T-helper 2 cell treated with Interferon-gamma antibody and Interleukin-4, amounts not matched to agents 100 ng/mL and 5 ng/mL, for 36 hours (primary cell): Measurements from ENCODE around the gene S100A6. TPM values are rescaled to one million over a fixed set of nuclear protein-coding genes. Genes with fewer than 3 reads are reported as not detected.
"Not testable (repeated sequence)": the region's sequence is repeated elsewhere in the genome, so short reads cannot be mapped to it uniquely, and the experiment has no call there.

Source experiments
- intact Hi-C: fragments of 100-400 bp; cut with micrococcal nuclease; formaldehyde crosslinking; loops from one replicate; pipeline ENCODE4 v1.15.1; 2023
- total RNA-seq: library from RNA; stranded (reverse); gene quantifications from 2 replicates; pipeline ENCODE4 v1.2.3, GENCODE V29; 2022

The S100A6 gene
- total RNA-seq, 1 donor from 2014 or later: 530 TPM

DNA sequence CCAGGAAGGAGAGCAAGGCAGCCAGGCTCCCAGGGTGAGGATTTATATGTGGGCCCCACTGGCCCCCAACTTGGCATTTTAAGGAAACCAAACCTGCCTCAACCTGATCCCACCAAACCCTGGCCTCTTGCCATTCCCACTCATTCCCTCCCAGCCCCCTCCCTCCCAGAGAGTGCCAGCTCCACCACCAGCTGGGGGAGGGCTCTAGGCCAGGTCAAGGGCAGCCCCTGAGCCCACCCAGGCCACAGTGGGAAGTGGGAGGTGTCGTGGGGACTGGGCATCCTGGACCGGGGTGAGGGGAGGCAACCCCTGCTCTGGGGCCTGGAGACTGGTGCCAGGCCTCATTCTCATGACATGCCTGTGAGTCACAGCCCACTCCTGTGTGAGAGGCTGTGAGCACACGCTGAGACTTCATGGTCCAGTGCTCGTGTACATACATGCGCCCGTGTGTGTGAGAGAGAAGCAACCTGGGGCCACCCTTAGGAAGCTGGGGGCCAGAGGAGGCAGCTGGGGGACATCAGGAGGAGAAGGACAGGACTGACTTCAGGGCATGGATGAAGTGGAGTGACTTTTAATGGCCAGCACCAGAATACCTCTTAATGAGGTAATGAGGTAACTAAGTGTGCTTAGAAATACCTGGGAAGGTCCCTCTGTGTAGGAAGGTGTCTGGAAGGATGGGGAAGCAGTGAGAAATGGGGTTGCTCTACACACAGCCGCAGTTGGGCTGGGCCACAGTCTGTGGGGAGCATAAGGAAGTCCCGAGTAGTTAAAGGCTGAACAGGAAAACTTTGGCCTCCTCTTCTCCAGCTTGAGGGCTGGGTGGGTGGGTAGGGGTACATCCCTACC, 30.0 kb upstream of the S100A6 start, which contains the start of gene S100A2:
Gene S100A2 (minus strand): TSS at position 316 of the 846 bp plus-strand sequence. CDS start 1,967 bp downstream, outside the sequence.
- intact Hi-C loops: loop anchor here (1.0 kb wide), 1 partner anchor 20 kb away; the partner anchor contains the start of gene S100A4

DNA sequence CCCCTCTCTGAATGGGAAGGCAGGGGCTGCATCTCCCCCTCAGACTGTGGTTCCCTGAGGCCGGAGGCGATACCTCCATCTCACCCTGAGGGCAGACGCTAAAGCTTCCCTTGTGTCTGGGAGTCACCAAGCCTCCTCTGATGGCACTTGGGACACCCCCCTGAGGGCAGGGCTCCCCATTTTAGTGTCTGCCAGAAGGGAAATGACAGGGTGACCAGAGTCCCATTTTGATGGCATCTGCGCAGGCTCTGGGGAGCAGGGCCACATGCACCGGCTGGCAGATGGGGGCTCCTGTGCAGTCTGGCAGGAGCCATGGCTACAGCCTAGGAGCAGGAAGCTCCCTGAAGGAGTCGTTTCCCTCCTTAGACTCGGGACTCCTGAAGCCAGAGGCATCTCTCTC, 28.2 kb upstream of the S100A6 start:
- intact Hi-C loops: no loop called here

DNA sequence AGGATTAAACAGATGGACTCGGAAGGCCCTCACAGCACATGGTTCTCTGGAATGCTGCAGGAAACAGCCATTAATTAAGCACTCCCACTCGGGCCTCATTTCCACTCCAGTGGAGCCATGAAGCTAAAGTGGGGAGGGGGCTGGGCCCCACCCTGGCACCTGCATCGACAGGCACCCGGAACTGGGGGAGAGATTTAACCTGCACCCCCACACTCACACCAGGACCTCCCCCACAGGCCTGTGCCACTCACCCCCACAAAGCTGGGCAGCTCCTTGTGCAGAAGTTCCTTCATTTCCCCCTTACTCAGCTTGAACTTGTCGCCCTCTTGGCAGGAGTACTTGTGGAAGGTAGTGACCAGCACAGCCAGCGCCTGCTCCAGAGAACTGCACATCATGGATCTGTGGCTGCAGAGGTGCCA, 27.7 kb upstream of the S100A6 start:
- intact Hi-C loops: no loop called here

DNA sequence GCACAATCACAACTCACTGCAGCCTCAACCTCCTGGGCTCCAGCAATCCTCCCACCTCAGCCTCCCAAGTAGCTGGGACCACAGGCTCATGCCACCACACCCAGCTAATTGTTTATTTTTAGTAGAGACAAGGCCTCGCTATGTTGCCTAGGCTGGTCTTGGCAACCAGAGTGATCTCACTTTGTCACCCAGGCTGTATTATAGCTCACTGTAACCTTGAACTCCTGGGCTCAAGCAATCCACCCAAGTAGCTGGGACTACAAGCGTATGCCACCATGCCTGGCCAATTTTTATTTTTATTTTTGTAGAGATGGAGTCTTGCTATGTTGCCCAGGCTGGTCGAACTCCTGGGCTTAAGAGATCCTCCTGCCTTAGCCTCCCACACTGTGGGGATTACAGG, 26.2 kb upstream of the S100A6 start:
- intact Hi-C loops: not testable (repeated sequence)

DNA sequence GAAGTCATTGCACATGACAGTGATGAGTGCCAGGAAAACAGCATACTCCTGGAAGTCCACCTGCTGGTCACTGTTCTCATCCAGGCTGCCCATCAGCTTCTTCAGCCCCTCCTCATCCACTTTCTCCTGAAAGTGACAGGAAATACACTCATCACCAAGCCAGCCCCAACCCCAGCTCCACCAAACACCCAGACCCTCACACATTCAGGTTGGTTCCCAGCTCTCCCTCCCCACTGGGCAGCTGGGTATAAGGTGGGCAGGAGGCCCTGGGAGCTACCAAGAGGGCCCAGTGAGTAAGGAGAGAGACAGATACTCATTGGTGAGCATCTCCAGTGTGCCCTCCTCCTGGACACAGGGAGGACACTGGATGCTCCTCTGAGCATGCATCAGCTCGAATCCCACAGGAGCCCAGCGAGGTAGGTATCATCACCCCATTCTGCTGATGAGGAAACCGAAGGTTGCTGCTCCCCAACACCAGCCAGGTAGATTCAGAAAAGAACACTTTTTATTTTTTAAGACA, 25.7 kb upstream of the S100A6 start:
- intact Hi-C loops: no loop called here

DNA sequence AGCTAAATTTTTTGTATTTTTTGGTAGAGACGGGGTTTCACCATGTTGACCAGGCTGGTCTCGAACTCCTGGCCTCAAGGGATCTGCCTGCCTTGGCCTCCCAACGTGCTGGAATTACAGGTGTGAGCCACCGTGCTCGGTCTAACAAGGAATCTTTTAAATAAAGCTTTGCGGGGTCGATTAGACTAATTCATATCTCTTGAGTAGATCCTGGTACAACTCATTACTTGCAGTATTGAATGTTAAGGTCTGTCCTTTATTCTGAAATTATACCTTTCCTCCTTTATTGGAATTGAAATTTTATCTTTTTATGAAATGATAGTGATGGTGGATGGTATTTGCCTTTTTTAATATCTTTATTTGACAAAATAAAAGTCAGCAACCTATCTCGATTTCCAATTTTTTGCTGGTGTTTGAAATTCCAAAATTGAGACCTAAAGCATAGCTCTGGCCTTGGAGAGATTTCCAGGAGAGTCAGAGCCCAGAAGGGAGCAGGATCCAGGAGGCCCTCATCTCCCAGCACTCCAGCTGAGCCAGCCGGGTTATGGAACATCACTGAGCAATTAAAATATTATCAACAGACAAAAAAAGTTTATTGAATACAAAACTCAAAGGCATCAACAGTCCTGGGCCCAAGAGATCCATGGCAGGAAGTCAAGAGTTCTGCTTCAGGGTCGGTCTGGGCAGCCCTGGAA, 25.1 kb upstream of the S100A6 start:
- intact Hi-C loops: no loop called here

DNA sequence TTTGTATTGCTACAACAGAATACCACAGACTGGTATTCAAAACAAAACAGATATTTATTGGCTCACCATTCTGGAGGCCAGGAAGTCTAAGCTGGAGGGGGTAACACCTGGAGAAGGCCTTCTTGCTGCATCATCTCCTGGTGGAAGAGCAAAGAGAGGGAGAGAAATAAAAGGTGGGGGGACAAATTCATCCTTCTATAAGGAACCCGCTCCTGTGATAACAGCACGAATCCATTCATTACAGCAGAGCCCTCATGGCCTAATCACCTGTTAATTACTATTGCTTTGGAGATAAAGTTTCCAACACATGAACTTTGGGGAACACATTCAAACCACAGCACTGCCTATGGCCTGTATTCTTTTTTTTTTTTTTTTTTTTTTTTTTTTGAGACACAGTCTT, 24.4 kb upstream of the S100A6 start:
- intact Hi-C loops: no loop called here

DNA sequence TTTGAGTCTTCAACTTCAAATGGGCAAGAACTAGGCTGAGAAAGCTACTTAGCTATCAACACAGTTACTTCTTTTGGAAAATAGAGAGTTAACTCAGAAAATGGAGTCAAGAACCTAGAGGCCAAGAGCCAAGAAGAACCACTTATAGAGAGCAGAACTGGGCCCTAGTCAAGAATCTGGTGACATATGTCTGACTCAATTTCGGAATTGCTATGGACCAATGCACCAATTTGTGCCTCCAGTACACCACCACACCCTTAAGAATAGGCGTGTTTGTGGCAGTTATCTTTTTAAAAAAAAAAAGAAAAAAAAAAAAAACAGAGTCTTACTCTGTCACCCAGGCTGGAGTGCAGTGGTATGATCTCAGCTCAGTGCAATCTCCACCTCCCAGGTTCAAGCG, 22.1 kb upstream of the S100A6 start:
- intact Hi-C loops: no loop called here

DNA sequence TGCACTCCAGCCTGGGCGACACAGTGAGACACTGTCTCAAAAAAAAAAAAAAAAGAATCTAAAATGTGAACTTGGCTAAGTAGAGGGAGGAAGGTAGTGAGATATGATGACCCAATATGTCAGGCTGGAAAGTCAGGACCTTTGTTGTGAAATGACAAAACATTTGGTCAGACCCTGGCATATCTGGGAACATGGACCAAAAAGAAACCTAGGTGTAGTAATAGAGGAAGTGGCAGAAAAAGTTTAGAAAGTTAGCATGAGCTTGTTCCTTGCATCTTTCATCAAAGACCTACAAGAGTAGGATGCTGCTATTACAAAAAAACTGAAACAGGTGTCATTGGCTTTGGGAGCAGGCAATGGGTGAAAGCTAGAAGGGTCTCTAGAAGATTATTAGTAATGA, 20.6 kb upstream of the S100A6 start:
- intact Hi-C loops: no loop called here

DNA sequence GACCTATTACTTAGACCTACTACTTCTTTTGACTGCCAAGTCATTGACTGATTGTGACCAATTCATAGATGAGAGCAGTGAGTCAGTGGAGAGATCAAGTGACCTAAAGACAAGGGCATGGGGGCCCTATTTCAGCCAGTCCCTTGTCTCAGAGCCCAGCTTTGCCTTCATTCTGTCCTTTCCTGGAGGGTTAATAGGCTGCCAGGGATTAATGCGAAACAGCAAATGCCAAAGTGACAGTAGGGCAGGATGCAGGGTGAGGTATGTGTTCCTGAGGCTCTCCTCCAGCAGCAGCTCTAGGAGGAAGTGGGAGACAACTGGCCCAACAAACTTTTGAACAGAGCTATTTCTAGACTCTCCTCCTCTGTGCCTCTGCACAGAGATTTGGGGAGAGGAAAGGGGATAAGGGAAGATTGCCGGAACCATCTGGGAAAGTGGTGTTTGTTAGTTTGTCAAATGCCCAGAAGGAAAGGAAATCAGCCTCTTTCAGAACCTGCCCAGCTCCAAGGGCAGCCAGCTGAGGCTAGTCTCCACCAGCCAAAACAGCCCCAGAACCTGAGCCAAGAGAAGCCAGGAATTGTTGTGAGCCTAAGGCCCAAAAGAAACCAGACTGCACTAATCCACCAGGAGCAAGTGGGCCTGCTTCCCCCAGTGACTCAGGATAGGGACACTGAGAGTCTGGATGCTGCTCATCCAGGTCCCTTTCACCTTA, 18.2 kb upstream of the S100A6 start:
- intact Hi-C loops: no loop called here

DNA sequence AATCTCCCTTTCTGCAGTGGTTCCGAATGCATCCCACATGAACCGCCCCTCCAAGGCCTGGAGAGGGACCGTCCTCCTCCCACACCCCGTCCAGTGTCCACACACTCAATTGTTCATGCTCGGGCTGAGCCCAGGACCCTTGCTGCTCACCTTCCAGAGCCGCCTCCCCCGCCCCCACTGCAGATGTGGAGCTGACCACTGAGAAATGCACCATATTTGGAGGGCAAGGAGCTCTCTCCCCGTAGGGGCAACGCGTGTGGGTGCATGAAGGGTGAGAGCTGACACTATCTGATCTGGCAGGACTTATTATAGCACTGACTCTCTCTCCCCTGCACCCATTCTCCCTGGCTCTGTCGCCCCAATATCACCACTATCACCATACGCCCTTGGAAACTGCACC, 17.3 kb upstream of the S100A6 start:
- intact Hi-C loops: no loop called here

DNA sequence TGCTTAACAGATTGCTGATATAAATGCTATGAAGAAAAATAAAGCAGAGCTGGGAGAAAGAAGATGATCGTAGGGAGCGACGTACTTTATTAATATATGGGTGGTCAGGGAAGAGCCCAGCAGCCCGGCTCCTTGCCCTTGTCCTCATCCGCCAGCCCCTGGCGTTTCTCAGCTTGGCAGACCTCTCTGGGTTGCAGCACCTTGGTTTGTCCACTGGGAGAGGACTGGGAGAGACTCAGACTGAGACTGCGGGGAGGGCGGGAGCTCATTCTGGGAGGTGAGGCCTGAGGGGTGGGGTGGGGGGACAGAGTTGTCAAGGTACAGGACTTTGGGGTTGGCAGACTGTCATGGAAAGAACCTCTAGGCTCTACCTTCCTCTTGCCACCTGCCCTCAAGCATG, 16.5 kb upstream of the S100A6 start:
- intact Hi-C loops: no loop called here

DNA sequence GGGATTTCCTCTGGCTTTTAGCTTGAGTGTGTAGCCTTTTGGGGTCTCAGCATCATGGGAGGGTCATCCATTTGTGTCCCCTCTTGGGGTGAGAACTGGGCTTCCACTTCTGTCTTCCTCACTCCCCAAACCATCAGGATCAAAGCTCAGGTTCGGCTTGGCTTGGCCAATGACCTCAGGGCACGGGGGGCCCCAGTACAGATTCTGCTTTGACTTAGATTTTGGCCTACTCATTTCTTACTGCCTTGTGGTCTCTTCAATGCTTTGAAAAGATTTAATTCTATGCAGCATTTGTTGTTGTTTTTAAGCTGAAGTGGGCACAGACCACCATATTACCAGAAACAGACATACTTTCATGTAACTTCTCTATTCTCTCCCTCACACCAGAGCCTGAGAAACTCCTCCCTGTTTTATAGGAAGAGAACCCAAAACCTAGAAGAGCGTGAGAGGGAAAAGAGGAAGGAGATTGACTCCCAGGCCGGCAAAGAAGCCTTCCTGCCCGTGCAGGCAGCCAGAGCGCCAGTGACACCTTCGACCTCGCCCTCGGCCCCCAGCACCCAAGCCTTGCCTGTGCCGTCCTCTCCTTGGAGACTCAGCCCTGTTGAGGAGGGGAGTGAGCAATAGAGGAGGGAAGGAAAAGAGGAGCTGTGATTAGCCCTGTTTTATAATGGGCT, 15.2 kb upstream of the S100A6 start:
- intact Hi-C loops: no loop called here

DNA sequence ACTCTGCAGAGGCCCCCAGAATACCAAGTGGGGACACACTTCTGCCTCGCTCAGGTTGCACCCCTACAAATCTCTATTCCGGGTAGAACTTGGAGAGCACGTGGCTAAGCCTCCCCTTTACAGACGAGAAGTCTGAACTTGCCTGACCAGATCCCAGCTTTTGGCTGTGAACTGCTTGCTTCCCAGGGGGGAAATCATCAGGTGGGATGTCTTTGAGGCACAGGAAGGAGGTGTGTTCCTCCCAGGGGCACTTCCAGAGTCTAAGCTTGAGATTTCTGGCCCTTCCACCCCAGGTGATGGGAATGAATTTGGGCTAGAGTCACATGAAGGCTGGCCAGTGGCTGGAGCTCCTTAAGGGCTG, 14.6 kb upstream of the S100A6 start:
- intact Hi-C loops: no loop called here

DNA sequence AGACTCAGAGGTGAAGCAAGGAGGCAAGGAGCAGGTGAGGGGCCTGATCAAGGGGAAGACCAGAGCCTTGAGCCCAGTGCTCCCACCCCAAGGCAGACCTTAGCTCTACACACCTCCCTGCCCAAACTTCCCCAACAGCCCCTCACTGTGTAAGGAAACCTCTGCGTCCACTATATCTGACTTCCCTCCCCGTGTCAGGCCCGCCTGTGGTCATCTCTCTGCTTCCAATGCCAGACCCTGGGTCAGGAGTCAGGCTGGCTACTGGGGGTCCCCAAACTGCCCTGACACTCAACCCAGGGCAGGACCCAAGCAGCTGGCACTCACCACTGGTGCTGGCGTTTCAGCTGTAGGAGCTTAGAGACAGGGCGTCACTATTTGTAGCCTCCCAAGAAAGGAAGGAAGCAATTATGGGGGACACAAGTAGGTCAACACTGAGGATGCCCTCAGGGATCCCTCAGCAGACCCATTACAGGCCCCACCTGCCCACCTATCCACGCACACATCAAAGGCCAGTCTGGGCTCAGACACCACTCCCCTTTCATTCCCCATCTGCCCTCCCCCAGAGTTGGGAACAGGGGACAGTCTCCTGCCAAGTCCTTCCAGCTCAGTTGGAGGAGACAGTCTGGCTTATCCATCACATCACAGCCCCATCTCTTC, 14.1 kb upstream of the S100A6 start:
- intact Hi-C loops: no loop called here

DNA sequence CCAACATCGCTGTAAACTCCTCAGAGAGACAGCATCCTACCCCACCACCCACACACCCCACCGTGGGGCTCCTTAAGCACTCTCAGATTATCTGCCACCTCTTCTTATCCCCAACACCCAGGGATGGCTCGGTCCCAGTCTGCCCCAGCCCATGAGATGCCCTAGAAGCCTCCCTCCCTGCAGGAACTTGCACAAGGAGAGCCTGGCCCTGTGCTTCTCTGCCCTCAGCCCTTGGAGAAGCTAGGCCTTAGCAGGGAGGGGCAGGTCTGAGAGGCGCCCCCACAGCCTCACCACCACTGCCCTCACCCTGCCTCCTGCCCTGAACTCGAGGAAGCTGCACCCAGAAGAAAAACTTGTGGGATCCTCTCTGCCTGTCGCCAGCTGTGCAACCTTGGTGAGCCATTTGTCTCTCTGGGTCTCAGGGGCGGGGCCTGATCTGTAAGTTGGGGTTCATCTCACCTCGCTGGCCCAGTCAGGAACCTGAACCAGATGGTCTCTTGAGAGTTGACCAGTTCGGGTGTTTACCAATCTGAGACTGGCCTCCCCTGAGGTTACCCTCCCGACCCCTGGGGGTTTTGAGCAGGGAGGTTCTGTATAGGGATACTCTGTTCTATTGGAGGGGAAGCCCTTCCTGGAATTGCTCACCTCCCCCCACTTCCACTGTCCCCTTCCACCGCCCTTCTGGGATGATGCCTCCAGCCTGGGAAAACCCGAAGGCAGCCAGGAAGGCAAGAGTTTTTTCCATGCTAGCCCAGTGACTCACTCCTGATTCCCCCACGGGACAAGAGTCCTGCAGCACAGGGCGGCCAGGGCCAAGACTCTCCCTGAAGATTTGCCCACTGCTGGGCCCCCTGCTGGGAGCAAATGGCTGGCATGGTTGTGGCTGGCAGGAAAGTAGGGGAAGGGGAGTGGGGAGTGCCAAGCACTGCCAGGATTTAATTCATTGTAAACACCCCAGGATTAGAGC, 13.2 kb upstream of the S100A6 start, which contains the start of gene S100A3:
Gene S100A3 (minus strand): TSS at position 537 of the 967 bp plus-strand sequence. CDS start 773 bp downstream, outside the sequence.
- intact Hi-C loops: no loop called here

DNA sequence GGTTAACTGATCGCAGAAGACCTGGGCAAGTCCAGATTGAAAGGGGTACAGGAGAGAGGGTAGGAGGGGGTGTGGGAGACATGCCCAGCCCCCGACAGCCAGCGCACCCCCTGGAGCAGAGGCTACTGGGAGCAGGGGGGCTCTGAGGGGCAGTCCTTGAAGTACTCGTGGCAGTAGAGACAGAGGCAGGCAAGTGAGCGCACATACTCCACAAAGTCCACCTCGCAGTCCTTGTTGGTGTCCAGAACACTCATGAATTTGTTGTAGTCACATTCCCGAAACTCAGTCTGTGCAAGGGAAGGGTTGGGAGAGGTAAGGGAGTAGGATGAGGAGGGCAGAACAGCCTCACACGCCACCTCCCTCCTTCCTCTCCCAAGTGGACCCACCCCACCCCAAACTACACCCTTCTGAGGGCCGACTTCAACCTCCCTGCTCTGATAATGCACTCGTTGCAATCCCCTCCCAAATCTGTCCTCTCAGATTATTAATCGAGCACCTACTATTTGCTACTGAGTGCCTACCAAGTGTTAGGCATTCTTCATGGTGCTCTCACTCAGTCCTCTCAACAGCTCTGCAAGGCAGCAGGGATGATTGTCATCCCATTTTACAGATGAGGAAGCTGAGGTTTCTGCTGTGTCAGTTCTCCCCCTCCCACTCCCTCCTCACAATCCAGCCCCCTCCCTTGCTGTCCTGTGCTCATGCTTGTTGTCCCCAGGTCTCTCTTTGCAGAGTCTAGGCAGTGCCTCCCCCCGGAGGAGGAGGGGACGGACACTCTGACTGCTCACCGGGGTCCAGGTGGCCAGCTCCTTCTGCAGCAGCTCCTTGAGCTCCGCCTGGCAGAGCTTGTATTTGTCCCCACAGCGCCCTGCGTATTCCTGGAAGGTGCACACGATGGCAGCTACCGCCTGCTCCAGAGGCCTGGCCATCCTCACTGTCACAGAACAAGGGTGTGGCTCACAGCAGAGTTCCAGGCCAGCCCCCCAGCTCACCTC, 12.1 kb upstream of the S100A6 start:
- intact Hi-C loops: no loop called here
